Measurements from ENCODE around the gene IFNL3.
"Not testable (repeated sequence)": the region's sequence is repeated elsewhere in the genome, so short reads cannot be mapped to it uniquely, and the experiment has no call there.

The IFNL3 gene

DNA sequence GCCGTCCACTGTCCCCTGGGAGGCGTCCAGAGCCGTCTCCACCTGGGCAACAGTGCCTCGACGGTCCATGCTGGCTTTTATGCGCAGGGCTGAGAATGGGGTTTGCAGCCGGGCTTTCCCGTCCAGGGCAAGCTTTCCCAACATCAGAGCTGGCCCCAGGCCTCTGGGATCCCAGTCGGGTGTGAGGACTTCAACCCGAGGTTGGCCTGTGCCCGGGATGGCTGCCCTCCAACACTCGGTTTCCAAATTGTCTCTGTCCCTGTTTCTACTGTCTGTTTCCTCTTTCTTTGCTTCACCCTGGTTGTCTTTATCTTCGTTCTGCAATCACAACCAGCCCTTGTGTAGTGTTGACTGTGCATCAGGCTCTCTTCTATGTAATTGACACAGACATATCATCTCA is 4.0 kb upstream of the IFNL3 start, which contains the start of gene IFNL4:
Gene IFNL4 (minus strand): TSS at position 51 of the 400 bp plus-strand sequence.
- no peaks in the 10 kb centered on the region for H3K36me3 ChIP-seq (replicated peaks)
- no peak for DNase-seq
- TF ChIP-seq, protein P1, sequence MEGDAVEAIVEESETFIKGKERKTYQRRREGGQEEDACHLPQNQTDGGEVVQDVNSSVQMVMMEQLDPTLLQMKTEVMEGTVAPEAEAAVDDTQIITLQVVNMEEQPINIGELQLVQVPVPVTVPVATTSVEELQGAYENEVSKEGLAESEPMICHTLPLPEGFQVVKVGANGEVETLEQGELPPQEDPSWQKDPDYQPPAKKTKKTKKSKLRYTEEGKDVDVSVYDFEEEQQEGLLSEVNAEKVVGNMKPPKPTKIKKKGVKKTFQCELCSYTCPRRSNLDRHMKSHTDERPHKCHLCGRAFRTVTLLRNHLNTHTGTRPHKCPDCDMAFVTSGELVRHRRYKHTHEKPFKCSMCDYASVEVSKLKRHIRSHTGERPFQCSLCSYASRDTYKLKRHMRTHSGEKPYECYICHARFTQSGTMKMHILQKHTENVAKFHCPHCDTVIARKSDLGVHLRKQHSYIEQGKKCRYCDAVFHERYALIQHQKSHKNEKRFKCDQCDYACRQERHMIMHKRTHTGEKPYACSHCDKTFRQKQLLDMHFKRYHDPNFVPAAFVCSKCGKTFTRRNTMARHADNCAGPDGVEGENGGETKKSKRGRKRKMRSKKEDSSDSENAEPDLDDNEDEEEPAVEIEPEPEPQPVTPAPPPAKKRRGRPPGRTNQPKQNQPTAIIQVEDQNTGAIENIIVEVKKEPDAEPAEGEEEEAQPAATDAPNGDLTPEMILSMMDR (IDR thresholded peaks at IDR 0.05; ENCODE audit: low read depth, low read length, missing control alignments), result no peak
- in situ Hi-C loops (cut with HindIII; ENCODE audit: low pct_ligation_motif_present, low sequenced_read_pairs), result no loop called here
- no peak within 1 kb of the TSS for H3K4me3 ChIP-seq (ENCODE audit: low read depth, low read length)
- peaks cover 42% of the 10 kb centered on the region for H3K27me3 ChIP-seq (replicated peaks)
- no peak within 1 kb of the TSS for H3K27ac ChIP-seq

DNA sequence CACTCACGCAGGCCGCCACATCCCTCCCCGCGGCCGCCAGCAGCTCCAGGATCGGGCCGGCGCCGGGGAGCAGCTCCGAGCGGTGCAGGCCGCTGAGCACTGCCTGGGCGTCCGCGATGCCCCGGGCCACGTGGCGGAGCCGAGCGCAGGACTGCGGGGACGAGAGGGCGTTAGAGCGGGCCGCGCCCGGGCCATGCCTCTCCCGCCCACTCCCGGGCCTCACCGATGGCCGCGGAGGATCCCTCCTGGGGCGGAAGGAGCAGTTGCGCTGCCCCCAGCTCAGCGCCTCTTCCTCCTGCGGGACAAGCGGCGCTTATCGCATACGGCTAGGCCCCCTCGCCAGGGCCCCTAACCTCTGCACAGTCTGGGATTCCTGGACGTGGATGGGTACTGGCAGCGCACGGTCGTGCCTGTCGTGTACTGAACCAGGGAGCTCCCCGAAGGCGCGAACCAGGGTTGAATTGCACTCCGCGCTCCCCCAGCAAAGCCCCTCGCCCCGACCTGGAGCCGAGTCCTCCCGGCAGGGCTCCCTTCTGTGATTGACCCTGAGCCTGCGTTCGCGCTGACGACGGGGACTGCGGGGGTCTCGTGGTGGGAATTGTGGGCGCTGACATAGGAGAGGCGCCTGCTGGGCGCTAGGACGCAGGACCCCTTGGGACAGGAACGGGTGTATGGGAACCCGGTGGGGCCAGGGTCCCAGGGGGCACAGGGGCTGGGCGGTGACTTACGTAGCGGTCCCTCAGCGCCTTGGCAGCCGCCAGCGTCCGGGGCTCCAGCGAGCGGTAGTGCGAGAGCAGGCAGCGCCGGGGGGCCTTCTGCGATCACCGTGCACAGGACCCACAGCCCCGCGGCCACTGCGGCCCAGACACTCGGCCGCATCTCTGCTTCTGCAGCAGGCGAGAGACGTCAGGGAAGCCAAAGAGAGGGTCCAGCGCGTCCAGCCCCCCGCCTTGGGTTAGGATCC is 3.2 kb upstream of the IFNL3 start:
- TF ChIP-seq, protein P1 (IDR thresholded peaks at IDR 0.05; ENCODE audit: low read depth, low read length, missing control alignments), result no peak
- H3K4me3 ChIP-seq (ENCODE audit: low read depth, low read length), result no peak overlapping the region
- in situ Hi-C loops (cut with HindIII; ENCODE audit: low pct_ligation_motif_present, low sequenced_read_pairs), result no loop called here
- H3K27me3 ChIP-seq (replicated peaks), result peaks cover 38% of the 10 kb centered on the region
- H3K36me3 ChIP-seq (replicated peaks), result no peaks in the 10 kb centered on the region
- DNase-seq, result no peak
- no peak overlapping the region for H3K27ac ChIP-seq

DNA sequence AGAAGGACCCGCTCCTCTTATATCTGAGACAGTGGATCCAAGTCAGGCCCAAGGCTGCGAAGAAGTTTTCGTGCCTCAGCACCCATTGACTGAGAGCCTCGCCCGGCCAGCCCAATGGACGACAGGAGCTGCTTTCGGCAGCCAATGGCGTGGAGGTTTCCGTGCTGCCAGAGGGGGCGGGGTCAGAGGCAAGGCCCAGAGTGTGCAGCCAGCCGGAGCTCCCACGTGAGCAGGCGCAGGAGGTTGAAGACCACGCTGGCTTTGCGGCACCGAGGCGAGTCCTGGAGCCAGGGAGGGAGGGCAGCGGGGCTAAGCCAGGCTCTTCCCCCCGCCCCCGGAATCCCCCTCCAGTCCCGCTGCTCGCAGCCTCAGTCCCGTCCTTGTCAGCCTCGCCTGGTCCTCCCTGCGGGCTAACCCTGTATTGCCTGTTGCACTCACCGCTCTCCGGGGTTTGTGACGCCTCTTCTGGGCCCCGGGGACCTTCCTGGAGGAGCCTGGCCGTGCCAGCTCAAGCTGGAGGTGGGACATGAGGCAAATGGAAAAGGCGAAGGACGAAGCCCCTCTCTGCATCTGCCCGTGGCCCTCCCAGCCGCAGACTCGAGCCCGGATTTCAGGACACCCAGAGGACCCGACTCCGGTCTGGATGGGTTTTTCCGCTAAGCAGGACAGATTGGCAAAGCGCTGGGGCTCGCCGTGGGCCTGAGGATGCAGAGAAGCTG is 2.3 kb upstream of the IFNL3 start:
- TF ChIP-seq, protein P1 (IDR thresholded peaks at IDR 0.05; ENCODE audit: low read depth, low read length, missing control alignments), result no peak
- in situ Hi-C loops (cut with HindIII; ENCODE audit: low pct_ligation_motif_present, low sequenced_read_pairs), result no loop called here
- no peak for DNase-seq
- Histone ChIP-seq H3K27me3 (replicated peaks) (peaks cover 35% of the 10 kb centered on the region), H3K4me3 (ENCODE audit: low read depth, low read length) (no peak overlapping the region), H3K27ac (no peak overlapping the region), H3K36me3 (replicated peaks) (no peaks in the 10 kb centered on the region)

DNA sequence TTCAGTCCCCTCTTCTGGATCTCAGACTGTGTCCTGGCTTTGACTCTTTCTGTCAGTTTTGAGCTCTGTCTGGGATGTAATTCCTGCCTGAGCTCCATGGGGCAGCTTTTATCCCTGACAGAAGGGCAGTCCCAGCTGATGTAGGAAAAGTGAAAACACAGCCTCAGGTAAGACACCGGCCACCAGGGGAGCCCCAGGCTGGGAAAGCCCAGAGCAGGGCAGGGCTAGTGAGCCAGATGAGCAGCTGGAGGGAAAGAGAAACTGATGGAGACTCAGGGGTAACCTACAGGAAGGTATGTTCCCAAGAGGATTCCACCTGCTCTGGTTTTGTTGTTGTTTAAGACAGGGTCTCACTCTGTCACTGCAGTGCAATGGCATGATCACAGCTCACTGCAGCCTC is 360 bp upstream of the IFNL3 start:
- H3K27me3 ChIP-seq (replicated peaks), result peaks cover 34% of the 10 kb centered on the region
- in situ Hi-C loops (cut with HindIII; ENCODE audit: low pct_ligation_motif_present, low sequenced_read_pairs); H3K4me3 ChIP-seq (ENCODE audit: low read depth, low read length); H3K27ac ChIP-seq; DNase-seq; H3K36me3 ChIP-seq (replicated peaks): not testable (repeated sequence)

DNA sequence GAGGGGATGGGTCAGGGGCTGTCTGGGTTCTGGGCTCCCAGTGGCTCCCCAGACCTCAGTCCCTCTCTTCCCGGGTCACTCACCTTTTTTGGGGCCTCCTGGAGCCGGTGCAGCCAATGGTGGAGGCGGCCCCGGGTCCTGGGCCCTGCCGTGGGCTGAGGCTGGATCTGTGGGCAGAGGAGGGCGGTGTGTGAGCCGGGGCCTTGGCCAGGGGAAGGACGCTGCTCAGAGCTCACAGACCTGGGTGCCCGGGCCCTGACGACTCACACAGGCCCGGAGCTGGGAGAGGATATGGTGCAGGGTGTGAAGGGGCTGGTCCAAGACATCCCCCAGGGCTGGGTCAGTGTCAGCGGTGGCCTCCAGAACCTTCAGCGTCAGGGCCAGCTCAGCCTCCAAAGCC is 1.1 kb downstream of the IFNL3 start:
- H3K27ac ChIP-seq; H3K4me3 ChIP-seq (ENCODE audit: low read depth, low read length); DNase-seq; in situ Hi-C loops (cut with HindIII; ENCODE audit: low pct_ligation_motif_present, low sequenced_read_pairs); H3K36me3 ChIP-seq (replicated peaks): not testable (repeated sequence)
- peaks cover 20% of the 10 kb centered on the region for H3K27me3 ChIP-seq (replicated peaks)

DNA sequence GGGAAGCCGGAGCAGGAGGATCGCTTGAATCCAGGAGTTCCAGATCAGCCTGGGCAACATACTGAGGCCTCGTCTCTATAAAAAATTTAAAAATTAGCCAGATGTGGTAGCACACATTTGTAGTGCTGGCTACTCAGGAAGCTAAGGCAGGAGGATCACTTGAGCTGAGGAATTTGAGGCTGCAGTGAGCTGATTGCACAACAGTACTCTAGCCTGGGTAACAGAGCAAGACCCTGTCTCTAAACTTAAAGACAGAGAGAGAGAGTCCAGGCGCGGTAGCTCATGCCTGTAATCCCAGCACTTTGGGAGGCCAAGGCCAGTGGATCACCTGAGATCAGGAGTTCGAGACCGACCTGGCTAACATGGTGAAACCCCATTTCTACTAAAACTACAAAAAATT is 4.4 kb downstream of the IFNL3 start:
- Histone ChIP-seq H3K27ac (no peak overlapping the region), H3K4me3 (ENCODE audit: low read depth, low read length) (no peak overlapping the region), H3K27me3 (replicated peaks) (no peaks in the 10 kb centered on the region), H3K36me3 (replicated peaks) (no peaks in the 10 kb centered on the region)
- TF ChIP-seq, protein P1 (IDR thresholded peaks at IDR 0.05; ENCODE audit: low read depth, low read length, missing control alignments), result no peak
- in situ Hi-C loops (cut with HindIII; ENCODE audit: low pct_ligation_motif_present, low sequenced_read_pairs), result no loop called here
- DNase-seq, result no peak

Measured in brain microvascular endothelial cell (primary cell).